H9 (cell line): ENCODE results near the gene DHX35. TPM values are rescaled to one million over a fixed set of nuclear protein-coding genes. Genes with fewer than 3 reads are reported as not detected.

Source experiments
- DNase-seq: peaks from one replicate; pipeline ENCODE4 v3.0.0-alpha.2; 2017
- H2AFZ ChIP-seq: one replicate; pipeline ENCODE4 v1.6.1; 2013; ENCODE audit warnings: mild to moderate bottlenecking, low read length, control low read depth, moderate library complexity
- H2AK5ac ChIP-seq: 2 replicates; pipeline ENCODE4 v1.6.1; 2013; ENCODE audit warnings: low read length, control low read depth, mixed read lengths; ENCODE audit not compliant: insufficient read length
- H2BK120ac ChIP-seq: one replicate; pipeline ENCODE4 v1.6.1; 2013; ENCODE audit warnings: low read depth, mild to moderate bottlenecking, low read length, control low read depth, inconsistent platforms; ENCODE audit not compliant: poor library complexity, severe bottlenecking
- H2BK12ac ChIP-seq: 2 replicates; pipeline ENCODE4 v1.6.1; 2013; ENCODE audit warnings: low read length, control low read depth, mixed read lengths, low read depth; ENCODE audit not compliant: insufficient read length
- H2BK15ac ChIP-seq: 2 replicates; pipeline ENCODE4 v1.6.1; 2013; ENCODE audit warnings: low read depth, low read length, control low read depth
- H2BK20ac ChIP-seq: one replicate; pipeline ENCODE4 v1.6.1; 2013; ENCODE audit warnings: low read depth, mild to moderate bottlenecking, low read length, control low read depth, inconsistent platforms; ENCODE audit not compliant: poor library complexity, severe bottlenecking
- H2BK5ac ChIP-seq: 2 replicates; pipeline ENCODE4 v1.6.1; 2013; ENCODE audit warnings: low read length, control low read depth, mixed read lengths; ENCODE audit not compliant: insufficient read length
- H3K14ac ChIP-seq: 2 replicates; pipeline ENCODE4 v1.6.1; 2013; ENCODE audit warnings: low read length, control low read depth; ENCODE audit not compliant: insufficient read depth
- H3K18ac ChIP-seq: 2 replicates; pipeline ENCODE4 v1.6.1; 2013; ENCODE audit warnings: low read depth, mild to moderate bottlenecking, mixed read lengths, low read length, control low read depth; ENCODE audit not compliant: insufficient read length
- H3K23ac ChIP-seq: 2 replicates; pipeline ENCODE4 v1.6.1; 2013; ENCODE audit warnings: low read length, control low read depth, mixed read lengths, low read depth; ENCODE audit not compliant: insufficient read length
- H3K23me2 ChIP-seq: 2 replicates; pipeline ENCODE4 v1.6.1; 2013; ENCODE audit warnings: low read depth, mild to moderate bottlenecking, mixed read lengths, low read length, control low read depth; ENCODE audit not compliant: insufficient read length, poor library complexity, severe bottlenecking
- H3K27ac ChIP-seq: 2 replicates; pipeline ENCODE4 v1.5.1; 2013; ENCODE audit warnings: low read length, control low read depth, mixed read lengths, low read depth; ENCODE audit not compliant: insufficient read length
- H3K27me3 ChIP-seq: 2 replicates; pipeline ENCODE4 v1.6.1; 2013; ENCODE audit warnings: low read length, control low read depth, inconsistent platforms; ENCODE audit not compliant: insufficient read depth
- H3K4ac ChIP-seq: 2 replicates; pipeline ENCODE4 v1.6.1; 2013; ENCODE audit warnings: low read depth, mild to moderate bottlenecking, control low read depth, inconsistent platforms, low read length, moderate library complexity
- H3K4me1 ChIP-seq: 2 replicates; pipeline ENCODE4 v1.6.1; 2013; ENCODE audit warnings: low read length, control low read depth, inconsistent platforms; ENCODE audit not compliant: insufficient read depth
- H3K4me2 ChIP-seq: 2 replicates; pipeline ENCODE4 v1.6.1; 2013; ENCODE audit warnings: low read length, control low read depth, mixed read lengths; ENCODE audit not compliant: insufficient read length, insufficient read depth
- H3K56ac ChIP-seq: 2 replicates; pipeline ENCODE4 v1.6.1; 2013; ENCODE audit warnings: low read depth, mild to moderate bottlenecking, mixed read lengths, low read length, control low read depth; ENCODE audit not compliant: insufficient read length
- H3K79me1 ChIP-seq: 2 replicates; pipeline ENCODE4 v1.6.1; 2013; ENCODE audit warnings: low read depth, mild to moderate bottlenecking, moderate library complexity, low read length, control low read depth, inconsistent platforms; ENCODE audit not compliant: insufficient read depth, poor library complexity, severe bottlenecking
- H3K79me2 ChIP-seq: 2 replicates; pipeline ENCODE4 v1.6.1; 2013; ENCODE audit warnings: low read length, control low read depth, inconsistent platforms; ENCODE audit not compliant: insufficient read depth
- H3K9ac ChIP-seq: 2 replicates; pipeline ENCODE4 v1.6.1; 2013; ENCODE audit warnings: low read length, control low read depth, mixed read lengths; ENCODE audit not compliant: insufficient read length; ENCODE audit errors: extremely low read depth
- H3K9me3 ChIP-seq: one replicate; pipeline ENCODE4 v1.6.1; 2013; ENCODE audit warnings: low read depth, low read length, inconsistent platforms; ENCODE audit not compliant: control insufficient read depth
- H3T11ph ChIP-seq: one replicate; pipeline ENCODE4 v1.6.1; 2013; ENCODE audit warnings: mild to moderate bottlenecking, low read length, control low read depth, inconsistent platforms
- H4K20me1 ChIP-seq: one replicate; pipeline ENCODE4 v1.6.1; 2013; ENCODE audit not compliant: control insufficient read depth, insufficient read length, insufficient read depth
- H4K5ac ChIP-seq: 2 replicates; pipeline ENCODE4 v1.6.1; 2013; ENCODE audit warnings: low read depth, mild to moderate bottlenecking, mixed read lengths, low read length, control low read depth; ENCODE audit not compliant: insufficient read length
- H4K8ac ChIP-seq: replicated peaks from 2 replicates; pipeline ENCODE4 v1.6.1; 2013; ENCODE audit warnings: low read length, control low read depth, mixed read lengths, low read depth; ENCODE audit not compliant: insufficient read length
- H4K91ac ChIP-seq: 2 replicates; pipeline ENCODE4 v1.6.1; 2013; ENCODE audit warnings: low read depth, mild to moderate bottlenecking, moderate library complexity, mixed read lengths, low read length, control low read depth; ENCODE audit not compliant: insufficient read length
- H3K27ac Mint-ChIP-seq, 3 experiments: 2 replicates in 2 of 3; 3 replicates in 1 of 3; pipeline ENCODE4 v1.8.0; 2020 to 2021; ENCODE audit warnings: mixed read lengths in 3 of 3, mild to moderate bottlenecking in 1 of 3, moderate library complexity in 1 of 3
- H3K27me3 Mint-ChIP-seq: 2 replicates; pipeline ENCODE4 v1.8.0; 2021; ENCODE audit warnings: low read depth, mild to moderate bottlenecking, moderate library complexity, mixed read lengths
- H3K36me3 Mint-ChIP-seq, 3 experiments: 2 replicates in 2 of 3; 3 replicates in 1 of 3; pipeline ENCODE4 v1.8.0; 2020 to 2021; ENCODE audit warnings: low read depth in 3 of 3, mixed read lengths in 3 of 3; ENCODE audit not compliant: insufficient read depth in 1 of 3
- H3K4me1 Mint-ChIP-seq, 2 experiments: 2 replicates each; pipeline ENCODE4 v1.8.0; 2020; ENCODE audit warnings: mixed read lengths in 2 of 2
- H3K4me3 Mint-ChIP-seq, 2 experiments: 2 replicates in 1 of 2; 3 replicates in 1 of 2; pipeline ENCODE4 v1.8.0; 2020 to 2021; ENCODE audit warnings: mild to moderate bottlenecking in 2 of 2, mixed read lengths in 2 of 2, moderate library complexity in 1 of 2
- H3K9me3 Mint-ChIP-seq, 2 experiments: 2 replicates in 1 of 2; 3 replicates in 1 of 2; pipeline ENCODE4 v1.8.0; 2020; ENCODE audit warnings: mild to moderate bottlenecking in 2 of 2, mixed read lengths in 2 of 2, moderate library complexity in 1 of 2
- CTCF ChIP-seq: fragments of 200-600 bp; sonication (generic); conservative IDR thresholded peaks from 3 replicates; pipeline ENCODE4 v1.8.0; 2021; ENCODE audit warnings: antibody characterized with exemption, mild to moderate bottlenecking
- WGBS: extraction: QIAGEN DNeasy Blood & Tissue Kit; methylation state at CpG from one replicate; pipeline ENCODE4 v1.1.7; 2013; ENCODE audit warnings: missing lambda C conversion rate, low lambda C conversion rate, mixed read lengths; ENCODE audit not compliant: insufficient read length; ENCODE audit errors: extremely low coverage; 5-methylcytosine and 5-hydroxymethylcytosine counted together
- total RNA-seq: library from RNA; stranded (reverse); gene quantifications from 2 replicates; pipeline ENCODE4 v1.2.1, GENCODE V29; 2021

DHX35 gene
- total RNA-seq, 1 experiment from 2014 or later, result 14.4 TPM

GRCh38 chr20:39044501-39044900 is 82.4 kb downstream of the DHX35 start:
- H3T11ph ChIP-seq, result no peak overlapping the region
- no peak overlapping the region for H3K4ac ChIP-seq

More at GRCh38 chr20:39044501-39044900, 82.4 kb downstream of the DHX35 start:
- no peak overlapping the region for H3K56ac ChIP-seq
- H2AK5ac ChIP-seq, result no peak overlapping the region
- H2AFZ ChIP-seq, result no peak overlapping the region
- no peak overlapping the region for H2BK120ac ChIP-seq
- no peak overlapping the region for H3K14ac ChIP-seq
- H3K9me3 Mint-ChIP-seq, result no peaks in the 10 kb centered on the region
- H2BK5ac ChIP-seq, result no peak overlapping the region
- WGBS, result no CpG with 5 or more reads among the region's 6 CpGs
- H3K79me2 ChIP-seq, result no peaks in the 10 kb centered on the region
- TF ChIP-seq CTCF, result no peak
- H3K27ac ChIP-seq, result no peak overlapping the region
- H3K23me2 ChIP-seq, result peaks cover 1% of the 10 kb centered on the region
- no peaks in the 10 kb centered on the region for H3K27me3 ChIP-seq
- no peak overlapping the region for H3K4me3 Mint-ChIP-seq
- no peak overlapping the region for H4K8ac ChIP-seq
- H3K9me3 ChIP-seq, result no peaks in the 10 kb centered on the region
- H3K4me1 Mint-ChIP-seq, result 0 out of 4 replicates have a peak, but pooled peaks cover 0 to 2% of the 10 kb centered on the region in 2 experiments
- no peak overlapping the region for H4K91ac ChIP-seq
- no peak overlapping the region for H3K23ac ChIP-seq
- no peak for DNase-seq
- no peaks in the 10 kb centered on the region for H3K79me1 ChIP-seq
- H3K36me3 Mint-ChIP-seq, result peaks cover 13 to 23% (median 22%) of the 10 kb centered on the region in 3 experiments; a peak in 6 of 7 replicates
- H4K20me1 ChIP-seq, result no peaks in the 10 kb centered on the region
- no peak overlapping the region for H3K27ac Mint-ChIP-seq
- no peak overlapping the region for H2BK12ac ChIP-seq
- H3K9ac ChIP-seq, result no peak overlapping the region
- no peak overlapping the region for H4K5ac ChIP-seq
- no peak overlapping the region for H2BK20ac ChIP-seq
- H3K4me1 ChIP-seq, result no peaks in the 10 kb centered on the region
- peaks cover 13% of the 10 kb centered on the region for H3K27me3 Mint-ChIP-seq
- H3K18ac ChIP-seq, result no peak overlapping the region
- no peak overlapping the region for H3K4me2 ChIP-seq
- H2BK15ac ChIP-seq, result no peak overlapping the region
